Endothelial cell of umbilical vein (primary cell): ENCODE results near the gene MGLL. TPM values are rescaled to one million over a fixed set of nuclear protein-coding genes. Genes with fewer than 3 reads are reported as not detected.
A peak's percentile ranks its signal among the peaks of the same experiment; 100 is the strongest.

Experiments used
- BruUV-seq: library from RNA; stranded (reverse); fragments of 400-500 nt; replicated peaks from 2 replicates; lab custom pipeline; 2021; lab: Mats Ljungman, UMichigan
- CTCF ChIA-PET: fragments of 300-600, 350-600 bp; sonication (Branson Sonifier 250); formaldehyde crosslinking; loops from one replicate; lab custom pipeline; 2021; ENCODE audit warnings: antibody characterized with exemption, inconsistent platforms; lab: Charles Lee
- POLR2A ChIA-PET: fragments of 300-600, 350-600 bp; sonication (Branson Sonifier 250); formaldehyde crosslinking; loops from one replicate; lab custom pipeline; 2021; ENCODE audit warnings: antibody characterized with exemption, inconsistent platforms; lab: Charles Lee
- DNase-seq: peaks from one replicate; pipeline ENCODE4 v3.0.0-alpha.2; 2011; ENCODE audit warnings: low read depth, low spot score
- FAIRE-seq: peaks from 2 replicates; lab custom pipeline; 2011; peaks lifted over from hg19 to GRCh38; lab: Jason Lieb, UNC
- H2AFZ ChIP-seq: 2 replicates; pipeline ENCODE4 v1.6.0; 2012; ENCODE audit warnings: low read depth, low read length, control low read depth, inconsistent platforms
- H3K27ac ChIP-seq: 2 replicates; pipeline ENCODE4 v1.5.1; 2011; ENCODE audit warnings: low read depth, mild to moderate bottlenecking, control low read depth, low read length, moderate library complexity; ENCODE audit not compliant: insufficient read depth
- H3K27me3 ChIP-seq, 2 experiments: 2 replicates each; pipeline versions ENCODE4 v1.6.0 to v1.6.1; 2011; ENCODE audit warnings: low read length in 2 of 2, mixed read lengths in 1 of 2; ENCODE audit not compliant: control insufficient read depth in 2 of 2, insufficient read depth in 2 of 2
- H3K36me3 ChIP-seq, 2 experiments: 2 replicates in 1 of 2; 3 replicates in 1 of 2; pipeline ENCODE4 v1.5.1; 2011; ENCODE audit warnings: low read length in 2 of 2, mild to moderate bottlenecking in 1 of 2, moderate library complexity in 1 of 2; ENCODE audit not compliant: control insufficient read depth in 2 of 2, insufficient read depth in 2 of 2; ENCODE audit errors: extremely low read depth in 1 of 2
- H3K4me1 ChIP-seq: 3 replicates; pipeline ENCODE4 v1.5.1; 2011; ENCODE audit warnings: mild to moderate bottlenecking, low read length; ENCODE audit not compliant: control insufficient read depth, insufficient read depth; ENCODE audit errors: extremely low read depth
- H3K4me2 ChIP-seq: 2 replicates; pipeline ENCODE4 v1.6.1; 2011; ENCODE audit warnings: low read length, control low read depth, mixed read lengths; ENCODE audit not compliant: insufficient read depth
- H3K4me3 ChIP-seq, 3 experiments: fragments of 200-600 bp in 1 of 3; sonication (generic), shearing (Covaris generic) in 1 of 3; replicated peaks in 1 of 3; 2 replicates each; pipeline ENCODE4 v1.5.1; 2011 to 2016; ENCODE audit warnings: control low read depth in 3 of 3, low read length in 3 of 3, mild to moderate bottlenecking in 2 of 3, inconsistent platforms in 1 of 3, low read depth in 1 of 3, moderate library complexity in 1 of 3; ENCODE audit not compliant: insufficient read depth in 1 of 3
- H3K79me2 ChIP-seq: 2 replicates; pipeline ENCODE4 v1.6.0; 2012; ENCODE audit warnings: low read length, inconsistent platforms; ENCODE audit not compliant: control insufficient read depth, insufficient read depth
- H3K9ac ChIP-seq: replicated peaks from 2 replicates; pipeline ENCODE3; 2011; ENCODE audit warnings: low read length, control low read depth; ENCODE audit not compliant: insufficient read depth; ENCODE audit errors: extremely low read depth
- H3K9me1 ChIP-seq: replicated peaks from 3 replicates; pipeline ENCODE4 v1.6.0; 2011; ENCODE audit warnings: mild to moderate bottlenecking, low read length; ENCODE audit not compliant: control insufficient read depth, insufficient read depth; ENCODE audit errors: extremely low read depth
- H3K9me3 ChIP-seq: replicated peaks from 2 replicates; pipeline ENCODE4 v1.5.1; 2012; ENCODE audit warnings: low read length, inconsistent platforms; ENCODE audit not compliant: control insufficient read depth, insufficient read depth
- H4K20me1 ChIP-seq: replicated peaks from 2 replicates; pipeline ENCODE3; 2011; ENCODE audit warnings: mild to moderate bottlenecking, low read length; ENCODE audit not compliant: control insufficient read depth, insufficient read depth; ENCODE audit errors: extremely low read depth
- EZH2 ChIP-seq: IDR thresholded peaks from 2 replicates; pipeline ENCODE4 v1.6.1; 2012; ENCODE audit warnings: borderline replicate concordance, low read depth, mild to moderate bottlenecking, moderate library complexity, low read length, inconsistent platforms; ENCODE audit not compliant: severe bottlenecking
- FOS ChIP-seq: IDR thresholded peaks from 2 replicates; pipeline ENCODE4 v1.6.1; 2011; ENCODE audit warnings: mild to moderate bottlenecking, low read length, moderate library complexity, borderline replicate concordance; ENCODE audit not compliant: insufficient read depth
- GATA2 ChIP-seq: IDR thresholded peaks from 2 replicates; pipeline ENCODE4 v1.7.0; 2011; ENCODE audit warnings: low read depth, mild to moderate bottlenecking, moderate library complexity, mixed read lengths, low read length; ENCODE audit not compliant: insufficient read length, insufficient read depth
- JUN ChIP-seq: IDR thresholded peaks from 2 replicates; pipeline ENCODE4 v1.6.1; 2011; ENCODE audit warnings: borderline replicate concordance, low read depth; ENCODE audit not compliant: insufficient read length, insufficient read depth
- MYC ChIP-seq: IDR thresholded peaks from one replicate; pipeline ENCODE4 v1.6.1; 2011; ENCODE audit warnings: mild to moderate bottlenecking, low read depth, low read length
- POLR2A ChIP-seq: IDR thresholded peaks from 2 replicates; pipeline ENCODE4 v1.6.1; 2012; ENCODE audit warnings: low read depth, mild to moderate bottlenecking, control low read depth, low read length
- POLR2AphosphoS5 ChIP-seq: IDR thresholded peaks from 2 replicates; pipeline ENCODE4 v1.6.1; 2012; ENCODE audit warnings: low read depth, mild to moderate bottlenecking, control low read depth, low read length, moderate library complexity; ENCODE audit not compliant: insufficient read depth
- dilution Hi-C: fragments of 300-500 bp; cut with MboI; formaldehyde crosslinking; loops from one replicate; pipeline ENCODE4 v1.15.0; 2019; ENCODE audit warnings: low sequenced_read_pairs; ENCODE audit not compliant: extremely low pct_ligation_motif_present
- intact Hi-C: fragments of 100-400 bp; cut with micrococcal nuclease; formaldehyde crosslinking; loops from one replicate; pipeline ENCODE4 v1.10.0; 2022
- polyA plus RNA-seq, 4 experiments: library from polyadenylated mRNA; depleted of rRNA in 3 of 4; stranded (reverse) in 3 of 4; unstranded in 1 of 4; fragments of >200 nt; gene quantifications; 2 replicates each; pipeline versions ENCODE4 v1.2.1 to v1.2.3, GENCODE V29; 2011 to 2012; ENCODE audit warnings: missing spikeins in 1 of 4
- total RNA-seq: library from RNA; stranded (reverse); gene quantifications from 2 replicates; pipeline ENCODE4 v1.2.3, GENCODE V29; 2021
- TF ChIP-seq, protein P1 (sequence below), 2 donors: IDR thresholded peaks; 1 replicate in 1 of 2; 2 replicates in 1 of 2; pipeline ENCODE4 v1.5.1; 2011; ENCODE audit warnings: low read length in 2 of 2, mild to moderate bottlenecking in 2 of 2, moderate library complexity in 2 of 2, control low read depth in 1 of 2, inconsistent platforms in 1 of 2, low read depth in 1 of 2; ENCODE audit not compliant: insufficient read depth in 1 of 2; ENCODE audit errors: extremely low read depth in 1 of 2
- TF ChIP-seq, protein P2 (sequence below): IDR thresholded peaks from 2 replicates; pipeline ENCODE4 v1.6.1; 2011; ENCODE audit not compliant: insufficient read depth, insufficient read length

The MGLL gene
- total and polyA plus RNA-seq, 2 donors (not counting 3 experiments of a cell fraction or from before 2014, with no cell fraction given): 30.7 to 60.2 TPM

DNA sequence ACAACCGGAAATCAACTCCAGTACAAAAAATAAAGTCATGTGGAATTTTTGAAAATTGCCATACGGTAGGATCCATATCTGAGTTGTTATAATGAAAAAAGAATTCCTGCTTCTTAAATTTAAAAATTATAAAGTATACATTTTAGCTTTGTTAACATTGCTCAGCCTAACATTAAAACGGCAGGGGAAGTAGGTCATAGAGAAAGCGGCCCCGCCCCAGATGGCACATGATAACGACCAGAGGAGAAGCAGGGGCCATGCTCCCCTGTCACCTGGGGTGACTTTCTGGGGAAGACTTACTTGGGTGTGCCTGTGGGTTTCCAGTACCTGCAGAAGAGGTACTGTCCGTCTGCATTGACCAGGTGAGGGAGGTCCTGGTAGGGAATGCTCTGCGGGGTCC, 921 bp downstream of the MGLL start:
- Histone ChIP-seq H3K9ac (peak overlapping the region; percentile 75), H4K20me1 (no peaks in the 10 kb centered on the region), H3K27me3 (no peaks in the 10 kb centered on the region), H3K4me3 (peak overlapping the region in 1 of 3 experiments; percentile 65), H3K9me3 (no peaks in the 10 kb centered on the region), H3K79me2 (peaks cover 32% of the 10 kb centered on the region), H2AFZ (no peak overlapping the region), H3K36me3 (peaks cover 0 to 2% of the 10 kb centered on the region in 2 experiments), H3K4me1 (peaks cover 23% of the 10 kb centered on the region), H3K4me2 (peak overlapping the region; percentile 91), H3K27ac (peak overlapping the region; percentile 44), H3K9me1 (no peaks in the 10 kb centered on the region)
- intact Hi-C loops: loop anchor here (1.0 to 2.0 kb wide), 5 partner anchors 22 to 125 kb away; no protein-coding TSS in a partner anchor
- no peak for TF ChIP-seq MYC
- TF ChIP-seq FOS: peak; percentile 2
- TF ChIP-seq GATA2: peak; percentile 84
- POLR2A ChIA-PET: no interaction called here
- CTCF ChIA-PET: interaction anchor here (1.0 to 7.1 kb wide), 10 partner anchors 13 to 138 kb away, joined by 3 to 74 read pairs (median 6); no protein-coding TSS in a partner anchor
- DNase-seq: no peak
- dilution Hi-C loops: no loop called here
- no TSS peak for BruUV-seq
- no peak for FAIRE-seq

DNA sequence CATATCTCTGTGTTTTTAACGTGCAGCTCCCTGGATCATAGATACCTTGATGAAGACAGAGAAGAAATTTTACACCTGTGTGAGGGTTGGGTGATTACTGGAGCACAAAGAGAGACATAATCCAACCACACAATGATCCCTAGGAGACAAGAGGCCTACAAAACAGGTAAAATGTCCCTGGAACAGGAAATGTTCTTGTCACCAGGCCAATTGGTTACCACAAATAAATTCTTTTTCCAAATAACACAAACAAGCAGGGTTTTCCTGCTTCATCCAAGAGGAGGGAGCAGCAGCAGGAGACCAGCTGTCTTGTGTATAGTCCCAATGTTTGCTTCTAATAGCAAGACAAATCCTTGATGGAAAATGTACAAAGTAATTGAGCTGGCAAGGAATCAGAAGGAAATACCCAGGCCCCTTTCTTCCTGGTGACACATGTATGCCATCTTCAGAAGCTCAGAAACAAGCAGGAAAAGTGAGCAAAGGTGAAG, 1.4 kb downstream of the MGLL start:
- ChIA-PET CTCF (interaction anchor here (1.0 to 7.1 kb wide), 11 partner anchors 13 to 139 kb away, joined by 3 to 74 read pairs (median 5); no protein-coding TSS in a partner anchor), POLR2A (no interaction called here)
- H4K20me1 ChIP-seq: no peaks in the 10 kb centered on the region
- FAIRE-seq (peak; percentile 94), DNase-seq (peak; percentile 57)
- peak overlapping the region; percentile 91 for H3K4me2 ChIP-seq
- intact Hi-C loops (loop anchor here (1.0 to 2.0 kb wide), 5 partner anchors 22 to 124 kb away; no protein-coding TSS in a partner anchor), dilution Hi-C loops (no loop called here)
- H3K4me1 ChIP-seq: peaks cover 23% of the 10 kb centered on the region
- H3K9ac ChIP-seq: peak overlapping the region; percentile 75
- H2AFZ ChIP-seq: peak overlapping the region; percentile 36
- H3K27ac ChIP-seq: peak overlapping the region; percentile 44
- BruUV-seq: no TSS peak
- TF ChIP-seq JUN (no peak), POLR2AphosphoS5 (no peak), GATA2 (no peak), EZH2 (no peak), FOS (no peak), MYC (no peak), POLR2A (no peak)
- TF ChIP-seq, protein P1, sequence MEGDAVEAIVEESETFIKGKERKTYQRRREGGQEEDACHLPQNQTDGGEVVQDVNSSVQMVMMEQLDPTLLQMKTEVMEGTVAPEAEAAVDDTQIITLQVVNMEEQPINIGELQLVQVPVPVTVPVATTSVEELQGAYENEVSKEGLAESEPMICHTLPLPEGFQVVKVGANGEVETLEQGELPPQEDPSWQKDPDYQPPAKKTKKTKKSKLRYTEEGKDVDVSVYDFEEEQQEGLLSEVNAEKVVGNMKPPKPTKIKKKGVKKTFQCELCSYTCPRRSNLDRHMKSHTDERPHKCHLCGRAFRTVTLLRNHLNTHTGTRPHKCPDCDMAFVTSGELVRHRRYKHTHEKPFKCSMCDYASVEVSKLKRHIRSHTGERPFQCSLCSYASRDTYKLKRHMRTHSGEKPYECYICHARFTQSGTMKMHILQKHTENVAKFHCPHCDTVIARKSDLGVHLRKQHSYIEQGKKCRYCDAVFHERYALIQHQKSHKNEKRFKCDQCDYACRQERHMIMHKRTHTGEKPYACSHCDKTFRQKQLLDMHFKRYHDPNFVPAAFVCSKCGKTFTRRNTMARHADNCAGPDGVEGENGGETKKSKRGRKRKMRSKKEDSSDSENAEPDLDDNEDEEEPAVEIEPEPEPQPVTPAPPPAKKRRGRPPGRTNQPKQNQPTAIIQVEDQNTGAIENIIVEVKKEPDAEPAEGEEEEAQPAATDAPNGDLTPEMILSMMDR (IDR thresholded peaks at IDR 0.05; ENCODE audit: extremely low read depth in 1 of 2, insufficient read depth in 1 of 2, low read depth in 1 of 2, low read length in 2 of 2): no peak
- TF ChIP-seq, protein P2, sequence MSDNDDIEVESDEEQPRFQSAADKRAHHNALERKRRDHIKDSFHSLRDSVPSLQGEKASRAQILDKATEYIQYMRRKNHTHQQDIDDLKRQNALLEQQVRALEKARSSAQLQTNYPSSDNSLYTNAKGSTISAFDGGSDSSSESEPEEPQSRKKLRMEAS: no peak
- H3K4me3 ChIP-seq: peak overlapping the region in 1 of 3 experiments; percentile 65
- no peaks in the 10 kb centered on the region for H3K9me3 ChIP-seq
- peaks cover 0 to 2% of the 10 kb centered on the region in 2 experiments for H3K36me3 ChIP-seq
- peaks cover 32% of the 10 kb centered on the region for H3K79me2 ChIP-seq
- H3K9me1 ChIP-seq: no peaks in the 10 kb centered on the region
- no peaks in the 10 kb centered on the region for H3K27me3 ChIP-seq
